Measurements from ENCODE around the gene CEP112. TPM values are rescaled to one million over a fixed set of nuclear protein-coding genes. Genes with fewer than 3 reads are reported as not detected.

Gene CEP112
- total RNA-seq, 1 experiment from 2014 or later, result 3.1 TPM

GRCh38 chr17:65931246-65932149, 260.4 kb downstream of the CEP112 start:
- peak; percentile 3 for DNase-seq (ENCODE audit: low read depth)

- DNase-seq (ENCODE audit: low read depth), result no peak
Observed at GRCh38 chr17:65930140-65930730, 261.7 kb downstream of the CEP112 start.

GRCh38 chr17:65926599-65926998, 265.3 kb downstream of the CEP112 start:
- no peak for DNase-seq (ENCODE audit: low read depth)

GRCh38 chr17:65925606-65926307, 266.2 kb downstream of the CEP112 start:
- no peak for DNase-seq (ENCODE audit: low read depth)

- DNase-seq (ENCODE audit: low read depth), result no peak
Observed at GRCh38 chr17:65920996-65921395, 270.9 kb downstream of the CEP112 start.

GRCh38 chr17:65918916-65919315, 273.0 kb downstream of the CEP112 start:
- no peak for DNase-seq (ENCODE audit: low read depth)

GRCh38 chr17:65918500-65918899, 273.4 kb downstream of the CEP112 start:
- DNase-seq (ENCODE audit: low read depth), result no peak

- no peak for DNase-seq (ENCODE audit: low read depth)
Observed at GRCh38 chr17:65917560-65917959, 274.4 kb downstream of the CEP112 start.

DNA sequence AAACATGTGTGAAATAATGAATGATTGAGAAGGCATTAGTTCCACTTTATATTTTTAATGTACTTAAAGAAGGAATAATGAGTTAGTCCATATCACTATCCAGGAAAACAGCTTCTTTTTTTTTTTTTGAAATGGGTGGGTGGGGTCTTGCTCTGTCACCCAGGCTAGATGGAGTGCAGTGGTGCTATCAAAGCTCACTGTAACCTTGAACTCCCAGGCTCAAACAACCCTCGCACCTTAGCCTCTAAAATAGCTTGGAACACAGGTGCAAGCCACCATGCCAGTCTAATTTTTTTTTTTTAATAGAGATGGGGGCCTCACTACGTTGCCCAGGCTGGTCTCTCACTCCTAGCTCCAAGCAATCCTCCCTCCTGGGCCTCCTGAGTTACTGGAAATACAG, 275.5 kb downstream of the CEP112 start:
- no peak for DNase-seq (ENCODE audit: low read depth)

DNA sequence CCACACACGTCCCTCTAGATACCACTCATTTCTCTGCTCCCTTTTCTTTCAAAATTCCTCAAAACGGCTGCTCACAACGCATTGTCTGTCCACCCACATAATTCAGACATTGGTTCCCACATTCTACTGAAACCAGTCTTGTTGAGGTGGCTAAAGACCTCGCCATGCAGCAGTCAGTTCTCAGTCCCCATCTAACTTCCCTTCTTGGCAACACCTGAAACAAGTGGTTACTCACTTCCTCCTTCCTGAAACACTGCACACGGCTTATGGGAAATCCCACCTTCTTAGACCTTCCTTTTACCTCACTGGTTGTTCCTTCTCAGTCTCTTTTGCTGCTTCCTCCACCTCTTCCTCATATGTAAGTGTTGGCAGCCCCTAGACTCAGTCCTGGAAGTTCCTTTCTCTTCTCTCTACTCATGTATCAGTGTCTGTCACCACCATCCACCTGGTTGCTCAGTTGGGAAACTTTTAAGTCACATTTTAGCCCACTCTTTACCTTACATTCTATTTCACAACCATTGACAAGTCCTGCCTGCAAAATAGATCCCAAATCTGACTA, 277.1 kb downstream of the CEP112 start:
- DNase-seq (ENCODE audit: low read depth), result no peak

GRCh38 chr17:65913326-65913850, 278.5 kb downstream of the CEP112 start:
- DNase-seq (ENCODE audit: low read depth), result no peak

GRCh38 chr17:65910836-65911235, 281.1 kb downstream of the CEP112 start:
- no peak for DNase-seq (ENCODE audit: low read depth)

DNA sequence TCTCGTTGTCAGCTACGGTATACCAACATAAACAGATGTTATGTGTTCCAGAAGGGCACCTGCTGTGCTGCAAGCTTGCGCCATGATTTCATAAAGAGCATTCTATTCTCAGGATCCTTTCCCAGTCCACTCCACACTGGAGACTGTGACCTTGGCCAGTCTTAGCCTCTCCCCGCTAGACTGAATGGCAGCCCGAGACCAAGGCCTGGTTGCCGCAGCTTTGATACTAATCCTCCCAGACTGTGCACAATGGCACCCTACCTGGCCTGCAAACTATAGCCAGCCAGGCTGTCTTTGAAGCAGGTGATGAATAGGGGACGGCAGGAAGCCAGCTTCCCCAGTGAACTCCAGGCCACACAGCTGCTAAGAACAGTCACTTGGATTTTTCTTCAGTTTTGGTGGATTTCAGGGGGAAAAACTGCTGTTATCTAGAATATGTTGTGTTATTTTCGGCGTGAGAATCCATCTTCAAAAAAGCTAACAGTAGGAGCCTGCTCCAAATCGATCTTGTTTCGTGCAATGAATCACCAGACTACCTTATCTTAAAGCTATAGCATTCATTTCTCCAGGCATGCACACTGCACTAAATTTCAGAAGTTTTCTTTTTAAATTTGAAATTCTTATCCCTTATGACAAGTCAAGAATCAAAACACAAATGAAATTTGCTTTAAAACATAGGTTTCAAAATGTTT, 289.0 kb downstream of the CEP112 start:
- DNase-seq (ENCODE audit: low read depth), result no peak

- DNase-seq (ENCODE audit: low read depth), result no peak
Observed at GRCh38 chr17:65902155-65902554, 289.8 kb downstream of the CEP112 start.

- DNase-seq (ENCODE audit: low read depth), result no peak
Observed at GRCh38 chr17:65901394-65901793, 290.5 kb downstream of the CEP112 start.

DNA sequence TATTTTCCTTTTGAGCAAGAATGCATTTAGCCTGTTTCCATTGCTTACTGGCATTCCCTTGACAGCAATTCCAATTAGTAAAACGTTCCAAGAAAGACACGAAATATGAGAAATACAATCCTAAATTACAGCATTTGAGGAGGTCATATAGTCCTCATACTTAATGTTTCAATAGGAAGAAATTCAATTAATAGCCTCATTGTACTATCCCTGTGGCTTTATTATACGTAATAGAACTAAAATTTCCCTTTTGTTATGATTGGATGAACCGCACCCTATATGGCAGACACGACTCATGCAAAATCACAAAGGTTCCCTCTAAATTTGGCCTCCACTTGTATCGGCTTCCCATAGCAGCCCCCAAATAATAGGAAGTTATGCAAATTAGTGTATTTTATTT, 291.7 kb downstream of the CEP112 start:
- DNase-seq (ENCODE audit: low read depth), result no peak

DNA sequence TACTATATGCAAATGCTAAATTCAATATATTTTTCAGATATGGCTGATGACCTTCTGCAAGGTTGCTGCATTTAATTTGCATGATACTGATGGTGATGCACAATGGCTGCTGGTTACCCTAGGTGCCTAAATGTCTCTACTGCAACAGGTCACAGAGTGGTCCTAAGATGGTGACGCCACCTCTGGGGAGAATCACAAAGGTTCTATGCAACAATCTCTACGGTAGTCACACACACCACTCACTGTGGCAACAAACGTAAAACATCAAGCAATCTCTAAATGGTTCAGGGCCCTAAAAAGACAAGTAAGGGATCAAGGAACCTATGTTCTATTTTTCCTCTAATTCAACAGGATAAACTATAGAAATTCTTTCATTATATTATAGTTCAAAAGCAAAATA, 293.3 kb downstream of the CEP112 start:
- no peak for DNase-seq (ENCODE audit: low read depth)

DNA sequence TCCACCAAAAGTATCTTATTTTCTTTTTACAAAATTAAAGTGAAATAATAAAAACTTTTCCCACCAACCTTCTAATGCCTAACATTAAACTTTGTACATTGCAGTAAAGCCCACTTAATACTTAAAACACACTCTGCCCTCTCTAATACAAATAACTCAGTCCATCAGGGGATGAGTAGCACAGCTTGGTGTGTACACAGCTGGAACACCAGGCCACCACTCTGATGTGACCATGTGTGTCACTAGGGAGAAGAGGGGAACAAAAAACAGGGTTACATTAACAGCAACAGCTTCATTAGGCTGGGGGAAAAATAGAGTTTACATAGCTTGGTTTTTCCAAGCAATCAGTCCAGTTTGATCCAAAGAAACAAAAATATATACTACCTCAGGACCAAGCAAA, 295.0 kb downstream of the CEP112 start:
- DNase-seq (ENCODE audit: low read depth), result no peak

DNA sequence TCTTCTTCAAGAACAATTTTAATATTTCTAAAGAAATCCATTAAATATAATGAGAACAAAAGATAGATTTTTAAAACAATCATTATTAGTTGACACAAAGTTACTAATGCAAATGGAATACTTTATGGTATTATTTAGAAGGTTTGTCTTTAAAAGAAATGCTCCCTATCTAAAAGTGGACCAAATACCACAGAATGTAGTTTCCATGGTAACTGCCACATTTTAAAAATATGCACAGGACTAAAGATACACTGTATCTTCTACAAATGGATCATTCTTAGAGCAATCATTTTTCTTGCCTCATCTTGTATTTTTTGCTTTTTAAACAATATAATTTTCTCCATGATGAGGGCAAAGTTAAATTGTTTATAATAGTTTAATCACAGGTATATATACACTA, 296.0 kb downstream of the CEP112 start:
- no peak for DNase-seq (ENCODE audit: low read depth)

GRCh38 chr17:65893692-65894279, 298.1 kb downstream of the CEP112 start:
- DNase-seq (ENCODE audit: low read depth), result no peak

DNA sequence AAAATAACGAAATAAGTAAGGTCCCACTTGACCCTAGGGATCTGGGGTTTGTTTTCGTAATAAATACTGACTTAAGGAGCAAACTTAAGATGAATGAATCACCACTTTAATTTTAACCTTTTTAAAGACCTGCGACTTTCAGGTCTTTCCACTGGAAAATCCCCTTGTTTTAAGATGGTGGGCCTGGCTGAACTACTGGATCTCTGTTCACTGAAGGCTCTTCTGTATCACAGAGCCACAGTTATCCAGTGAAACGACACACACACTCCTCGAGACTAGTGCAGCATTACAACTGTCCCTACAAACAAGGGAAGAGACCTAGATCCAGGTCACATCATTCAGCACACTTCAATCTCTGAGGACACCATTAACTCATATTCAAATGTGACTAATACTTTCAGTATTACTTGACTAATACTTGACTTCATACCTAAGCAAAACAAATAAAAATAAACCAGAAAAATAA, 299.0 kb downstream of the CEP112 start:
- no peak for DNase-seq (ENCODE audit: low read depth)

Data from RPMI7951 (cell line).